Endothelial cell of umbilical vein (primary cell): ENCODE measurements around the gene PI4KA. TPM values are rescaled to one million over a fixed set of nuclear protein-coding genes. Genes with fewer than 3 reads are reported as not detected.

Experiments used
- BruUV-seq: library from RNA; stranded (reverse); fragments of 400-500 nt; replicated peaks from 2 replicates; lab custom pipeline; 2021; lab: Mats Ljungman, UMichigan
- CTCF ChIA-PET: fragments of 300-600, 350-600 bp; sonication (Branson Sonifier 250); formaldehyde crosslinking; loops from one replicate; lab custom pipeline; 2021; ENCODE audit warnings: antibody characterized with exemption, inconsistent platforms; lab: Charles Lee
- POLR2A ChIA-PET: fragments of 300-600, 350-600 bp; sonication (Branson Sonifier 250); formaldehyde crosslinking; loops from one replicate; lab custom pipeline; 2021; ENCODE audit warnings: antibody characterized with exemption, inconsistent platforms; lab: Charles Lee
- DNase-seq: peaks from one replicate; pipeline ENCODE4 v3.0.0-alpha.2; 2011; ENCODE audit warnings: low read depth, low spot score
- FAIRE-seq: peaks from 2 replicates; lab custom pipeline; 2011; peaks lifted over from hg19 to GRCh38; lab: Jason Lieb, UNC
- H2AFZ ChIP-seq: 2 replicates; pipeline ENCODE4 v1.6.0; 2012; ENCODE audit warnings: low read depth, low read length, control low read depth, inconsistent platforms
- H3K27ac ChIP-seq: 2 replicates; pipeline ENCODE4 v1.5.1; 2011; ENCODE audit warnings: low read depth, mild to moderate bottlenecking, control low read depth, low read length, moderate library complexity; ENCODE audit not compliant: insufficient read depth
- H3K27me3 ChIP-seq, 2 experiments: 2 replicates each; pipeline versions ENCODE4 v1.6.0 to v1.6.1; 2011; ENCODE audit warnings: low read length in 2 of 2, mixed read lengths in 1 of 2; ENCODE audit not compliant: control insufficient read depth in 2 of 2, insufficient read depth in 2 of 2
- H3K36me3 ChIP-seq, 2 experiments: 2 replicates in 1 of 2; 3 replicates in 1 of 2; pipeline ENCODE4 v1.5.1; 2011; ENCODE audit warnings: low read length in 2 of 2, mild to moderate bottlenecking in 1 of 2, moderate library complexity in 1 of 2; ENCODE audit not compliant: control insufficient read depth in 2 of 2, insufficient read depth in 2 of 2; ENCODE audit errors: extremely low read depth in 1 of 2
- H3K4me1 ChIP-seq: 3 replicates; pipeline ENCODE4 v1.5.1; 2011; ENCODE audit warnings: mild to moderate bottlenecking, low read length; ENCODE audit not compliant: control insufficient read depth, insufficient read depth; ENCODE audit errors: extremely low read depth
- H3K4me2 ChIP-seq: 2 replicates; pipeline ENCODE4 v1.6.1; 2011; ENCODE audit warnings: low read length, control low read depth, mixed read lengths; ENCODE audit not compliant: insufficient read depth
- H3K4me3 ChIP-seq, 3 experiments: fragments of 200-600 bp in 1 of 3; sonication (generic), shearing (Covaris generic) in 1 of 3; replicated peaks in 1 of 3; 2 replicates each; pipeline ENCODE4 v1.5.1; 2011 to 2016; ENCODE audit warnings: control low read depth in 3 of 3, low read length in 3 of 3, mild to moderate bottlenecking in 2 of 3, inconsistent platforms in 1 of 3, low read depth in 1 of 3, moderate library complexity in 1 of 3; ENCODE audit not compliant: insufficient read depth in 1 of 3
- H3K79me2 ChIP-seq: 2 replicates; pipeline ENCODE4 v1.6.0; 2012; ENCODE audit warnings: low read length, inconsistent platforms; ENCODE audit not compliant: control insufficient read depth, insufficient read depth
- H3K9ac ChIP-seq: replicated peaks from 2 replicates; pipeline ENCODE3; 2011; ENCODE audit warnings: low read length, control low read depth; ENCODE audit not compliant: insufficient read depth; ENCODE audit errors: extremely low read depth
- H3K9me1 ChIP-seq: replicated peaks from 3 replicates; pipeline ENCODE4 v1.6.0; 2011; ENCODE audit warnings: mild to moderate bottlenecking, low read length; ENCODE audit not compliant: control insufficient read depth, insufficient read depth; ENCODE audit errors: extremely low read depth
- H3K9me3 ChIP-seq: replicated peaks from 2 replicates; pipeline ENCODE4 v1.5.1; 2012; ENCODE audit warnings: low read length, inconsistent platforms; ENCODE audit not compliant: control insufficient read depth, insufficient read depth
- H4K20me1 ChIP-seq: replicated peaks from 2 replicates; pipeline ENCODE3; 2011; ENCODE audit warnings: mild to moderate bottlenecking, low read length; ENCODE audit not compliant: control insufficient read depth, insufficient read depth; ENCODE audit errors: extremely low read depth
- CTCF ChIP-seq, 2 donors: IDR thresholded peaks; 1 replicate in 1 of 2; 2 replicates in 1 of 2; pipeline ENCODE4 v1.5.1; 2011; ENCODE audit warnings: low read length in 2 of 2, mild to moderate bottlenecking in 2 of 2, moderate library complexity in 2 of 2, control low read depth in 1 of 2, inconsistent platforms in 1 of 2, low read depth in 1 of 2; ENCODE audit not compliant: insufficient read depth in 1 of 2; ENCODE audit errors: extremely low read depth in 1 of 2
- EZH2 ChIP-seq: IDR thresholded peaks from 2 replicates; pipeline ENCODE4 v1.6.1; 2012; ENCODE audit warnings: borderline replicate concordance, low read depth, mild to moderate bottlenecking, moderate library complexity, low read length, inconsistent platforms; ENCODE audit not compliant: severe bottlenecking
- FOS ChIP-seq: IDR thresholded peaks from 2 replicates; pipeline ENCODE4 v1.6.1; 2011; ENCODE audit warnings: mild to moderate bottlenecking, low read length, moderate library complexity, borderline replicate concordance; ENCODE audit not compliant: insufficient read depth
- GATA2 ChIP-seq: IDR thresholded peaks from 2 replicates; pipeline ENCODE4 v1.7.0; 2011; ENCODE audit warnings: low read depth, mild to moderate bottlenecking, moderate library complexity, mixed read lengths, low read length; ENCODE audit not compliant: insufficient read length, insufficient read depth
- JUN ChIP-seq: IDR thresholded peaks from 2 replicates; pipeline ENCODE4 v1.6.1; 2011; ENCODE audit warnings: borderline replicate concordance, low read depth; ENCODE audit not compliant: insufficient read length, insufficient read depth
- MYC ChIP-seq: IDR thresholded peaks from one replicate; pipeline ENCODE4 v1.6.1; 2011; ENCODE audit warnings: mild to moderate bottlenecking, low read depth, low read length
- dilution Hi-C: fragments of 300-500 bp; cut with MboI; formaldehyde crosslinking; loops from one replicate; pipeline ENCODE4 v1.15.0; 2019; ENCODE audit warnings: low sequenced_read_pairs; ENCODE audit not compliant: extremely low pct_ligation_motif_present
- intact Hi-C: fragments of 100-400 bp; cut with micrococcal nuclease; formaldehyde crosslinking; loops from one replicate; pipeline ENCODE4 v1.10.0; 2022
- polyA plus RNA-seq, 4 experiments: library from polyadenylated mRNA; depleted of rRNA in 3 of 4; stranded (reverse) in 3 of 4; unstranded in 1 of 4; fragments of >200 nt; gene quantifications; 2 replicates each; pipeline versions ENCODE4 v1.2.1 to v1.2.3, GENCODE V29; 2011 to 2012; ENCODE audit warnings: missing spikeins in 1 of 4
- total RNA-seq: library from RNA; stranded (reverse); gene quantifications from 2 replicates; pipeline ENCODE4 v1.2.3, GENCODE V29; 2021

PI4KA gene
- total and polyA plus RNA-seq, 2 donors (not counting 3 experiments of a cell fraction or from before 2014, with no cell fraction given) = 28.9 to 56.4 TPM

- Histone ChIP-seq H3K36me3 (peaks cover 0 to 22% of the 10 kb centered on the region in 2 experiments), H3K27me3 (no peaks in the 10 kb centered on the region), H3K4me2 (no peak overlapping the region), H3K9me3 (no peaks in the 10 kb centered on the region), H3K4me3 (no peak overlapping the region), H3K9me1 (no peaks in the 10 kb centered on the region), H3K4me1 (no peaks in the 10 kb centered on the region), H3K27ac (no peak overlapping the region), H3K9ac (no peak overlapping the region), H4K20me1 (no peaks in the 10 kb centered on the region), H3K79me2 (no peaks in the 10 kb centered on the region), H2AFZ (no peak overlapping the region)
- FAIRE-seq = no peak
- BruUV-seq = no TSS peak
- TF ChIP-seq FOS (no peak), JUN (no peak), GATA2 (no peak), EZH2 (no peak), MYC (no peak), CTCF (IDR thresholded peaks at IDR 0.05; ENCODE audit: extremely low read depth in 1 of 2, insufficient read depth in 1 of 2, low read depth in 1 of 2, low read length in 2 of 2) (peak; percentile 42 to 69)
- dilution Hi-C loops (no loop called here), intact Hi-C loops (no loop called here)
- ChIA-PET POLR2A (no interaction called here), CTCF (interaction anchor here (0.6 to 3.0 kb wide), 16 partner anchors 9 to 300 kb away, joined by 3 to 26 read pairs (median 4); partner anchors contain the start of genes LZTR1 and SERPIND1)
- peak; percentile 27 for DNase-seq
Measured at GRCh38 chr22:20803696-20804324, 54.8 kb downstream of the PI4KA start.
